NB4 (cell line): Measurements from ENCODE around the gene GGCX.

Experiments
- CTCF ChIP-seq: IDR thresholded peaks from one replicate; pipeline ENCODE4 v1.5.1; 2012; ENCODE audit warnings: low read depth, low read length
- MAX ChIP-seq: IDR thresholded peaks from 2 replicates; pipeline ENCODE4 v1.6.1; 2011; ENCODE audit warnings: low read depth, low read length
- MYC ChIP-seq: IDR thresholded peaks from 2 replicates; pipeline ENCODE4 v1.6.1; 2011; ENCODE audit warnings: low read depth, low read length
- POLR2A ChIP-seq: IDR thresholded peaks from 2 replicates; pipeline ENCODE4 v1.6.1; 2011; ENCODE audit warnings: mild to moderate bottlenecking; ENCODE audit not compliant: insufficient read length; ENCODE audit errors: extremely low read depth

DNA sequence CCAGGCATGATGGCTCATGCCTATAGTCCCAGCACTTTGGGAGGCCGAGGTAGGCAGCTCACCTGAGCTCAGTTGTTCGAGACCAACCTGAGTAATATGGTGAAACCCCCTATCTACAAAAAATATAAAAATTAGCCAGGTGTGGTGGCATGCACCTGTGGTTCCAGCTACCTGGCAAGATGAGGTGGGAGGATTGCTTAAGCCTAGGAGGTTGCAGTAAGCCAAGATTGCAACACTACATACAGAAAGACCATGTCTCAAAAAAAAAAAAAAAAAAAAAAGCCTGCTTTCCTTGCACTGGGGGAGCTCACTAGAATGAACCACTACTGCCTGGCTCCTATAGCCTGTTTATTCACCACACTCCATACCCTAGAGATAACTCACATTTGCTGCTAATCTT, 29.7 kb downstream of the GGCX start:
- no peak for TF ChIP-seq CTCF
- no peak for TF ChIP-seq POLR2A
- TF ChIP-seq MYC = no peak
- TF ChIP-seq MAX = no peak
